HCT116 (cell line): Measurements from ENCODE around the gene KIF26B. TPM values are rescaled to one million over a fixed set of nuclear protein-coding genes. Genes with fewer than 3 reads are reported as not detected.

ENCODE experiments used
- ATAC-seq: fragments of 200-7000 bp; cut with Tn5 transposase; 2 replicates; pipeline ENCODE4 v1.9.1; 2020; ENCODE audit warnings: mild to moderate bottlenecking, moderate library complexity
- BruUV-seq: library from RNA; stranded (reverse); fragments of 400-500 nt; replicated peaks from 2 replicates; lab custom pipeline; 2021; lab: Mats Ljungman, UMichigan
- CTCF ChIA-PET: fragments of 300-600 bp; sonication (Branson Sonifier 250); formaldehyde crosslinking; loops from one replicate; lab custom pipeline; 2021; ENCODE audit warnings: antibody characterized with exemption; lab: Charles Lee
- POLR2A ChIA-PET: fragments of 300-600, 350-600 bp; sonication (Branson Sonifier 250); formaldehyde crosslinking; loops from one replicate; lab custom pipeline; 2021; ENCODE audit warnings: antibody characterized with exemption; lab: Charles Lee
- RAD21 ChIA-PET, 2 experiments: fragments of 300-600 bp; sonication (Branson Sonifier 250); formaldehyde crosslinking; loops; one replicate each; lab custom pipeline; 2023; ENCODE audit warnings: low total read pairs in 2 of 2; ENCODE audit not compliant: uncharacterized antibody in 2 of 2, unreplicated experiment in 2 of 2, low non-redundant PET in 1 of 2; lab: Charles Lee
- DNase-seq: peaks from one replicate; pipeline ENCODE4 v3.0.0-alpha.2; 2010; ENCODE audit warnings: low read depth, low spot score
- H2AFZ ChIP-seq: fragments of 200-600 bp; shearing (Covaris generic), sonication (generic); 2 replicates; pipeline ENCODE4 v1.6.1; 2017; ENCODE audit warnings: low read depth, mixed run types, mixed read lengths, antibody characterized with exemption, low read length; ENCODE audit not compliant: poor library complexity, severe bottlenecking
- H3K27ac ChIP-seq: 2 replicates; pipeline ENCODE4 v1.5.1; 2012; ENCODE audit warnings: low read depth, low read length
- H3K27me3 ChIP-seq: fragments of 200-600 bp; sonication (generic); 2 replicates; pipeline ENCODE4 v1.6.1; 2016; ENCODE audit warnings: mixed run types, low read length, mixed read lengths; ENCODE audit not compliant: insufficient read depth
- H3K36me3 ChIP-seq, 2 experiments: fragments of 200-500 bp in 1 of 2; fragments of 200-600 bp in 1 of 2; sonication (Bioruptor generic) in 1 of 2; sonication (generic) in 1 of 2; 2 replicates each; pipeline versions ENCODE4 v1.5.1 to v1.6.1; 2014 to 2016; ENCODE audit warnings: low read length in 2 of 2, inconsistent platforms in 1 of 2, mixed read lengths in 1 of 2, mixed run types in 1 of 2; ENCODE audit not compliant: insufficient read depth in 2 of 2, control insufficient read depth in 1 of 2
- H3K4me1 ChIP-seq, 2 experiments: fragments of 200-600 bp in 1 of 2; sonication (generic) in 1 of 2; 2 replicates each; pipeline versions ENCODE4 v1.5.1 to v1.6.1; 2012 to 2017; ENCODE audit warnings: low read length in 2 of 2, inconsistent platforms in 1 of 2, mild to moderate bottlenecking in 1 of 2, mixed read lengths in 1 of 2, mixed run types in 1 of 2, moderate library complexity in 1 of 2; ENCODE audit not compliant: insufficient read depth in 2 of 2, control insufficient read depth in 1 of 2
- H3K4me2 ChIP-seq: fragments of 200-600 bp; sonication (generic); 2 replicates; pipeline ENCODE4 v1.6.1; 2017; ENCODE audit warnings: mixed run types, low read length, mixed read lengths
- H3K4me3 ChIP-seq, 2 experiments: fragments of 200-600 bp in 1 of 2; sonication (generic) in 1 of 2; replicated peaks in 1 of 2; 2 replicates each; pipeline ENCODE4 v1.5.1; 2011 to 2016; ENCODE audit warnings: low read length in 2 of 2, control low read depth in 1 of 2, low read depth in 1 of 2, mild to moderate bottlenecking in 1 of 2, mixed read lengths in 1 of 2, mixed run types in 1 of 2
- H3K79me2 ChIP-seq: fragments of 200-600 bp; sonication (generic); 2 replicates; pipeline ENCODE4 v1.6.1; 2017; ENCODE audit warnings: mild to moderate bottlenecking, mixed run types, low read length, moderate library complexity, mixed read lengths; ENCODE audit not compliant: insufficient read depth
- H3K9ac ChIP-seq: fragments of 200-600 bp; sonication (generic); 2 replicates; pipeline ENCODE4 v1.6.1; 2016; ENCODE audit warnings: low read length, mixed read lengths
- H3K9me2 ChIP-seq: fragments of 200-600 bp; sonication (generic), shearing (Covaris generic); 2 replicates; pipeline ENCODE4 v1.6.1; 2017; ENCODE audit warnings: mixed run types, mild to moderate bottlenecking, moderate library complexity; ENCODE audit not compliant: insufficient read depth
- H3K9me3 ChIP-seq, 2 experiments: fragments of 200-500 bp in 1 of 2; fragments of 200-600 bp in 1 of 2; sonication (Bioruptor generic) in 1 of 2; sonication (generic) in 1 of 2; 2 replicates each; pipeline ENCODE4 v1.6.1; 2014 to 2017; ENCODE audit warnings: low read length in 2 of 2, mixed read lengths in 2 of 2, inconsistent platforms in 1 of 2, low read depth in 1 of 2, mild to moderate bottlenecking in 1 of 2, mixed run types in 1 of 2, moderate library complexity in 1 of 2; ENCODE audit not compliant: control insufficient read depth in 1 of 2, insufficient read depth in 1 of 2
- H4K20me1 ChIP-seq: fragments of 200-600 bp; sonication (generic), shearing (Covaris generic); 2 replicates; pipeline ENCODE4 v1.6.1; 2017; ENCODE audit warnings: mixed run types, mild to moderate bottlenecking, moderate library complexity; ENCODE audit not compliant: insufficient read depth
- CBX3 ChIP-seq: IDR thresholded peaks from 2 replicates; pipeline ENCODE4 v1.6.1; 2012; ENCODE audit warnings: low read depth
- EGR1 ChIP-seq: IDR thresholded peaks from 2 replicates; pipeline ENCODE4 v1.6.1; 2012; ENCODE audit warnings: low read depth
- ELF1 ChIP-seq: IDR thresholded peaks from 2 replicates; pipeline ENCODE4 v1.6.1; 2012; ENCODE audit warnings: low read depth, borderline replicate concordance
- EZH2phosphoT487 ChIP-seq: fragments of 200-600 bp; IDR thresholded peaks from 2 replicates; pipeline ENCODE4 v1.6.1; 2018; ENCODE audit warnings: antibody characterized with exemption, borderline replicate concordance
- JUND ChIP-seq: IDR thresholded peaks from 2 replicates; pipeline ENCODE4 v1.6.1; 2012
- MAX ChIP-seq: IDR thresholded peaks from 2 replicates; pipeline ENCODE4 v1.6.1; 2012
- POLR2A ChIP-seq: IDR thresholded peaks from 2 replicates; pipeline ENCODE4 v1.7.0; 2011; ENCODE audit warnings: borderline replicate concordance; ENCODE audit not compliant: insufficient read depth, insufficient read length; ENCODE audit errors: extremely low read depth
- RAD21 ChIP-seq: IDR thresholded peaks from 2 replicates; pipeline ENCODE4 v1.6.1; 2012; ENCODE audit warnings: low read depth, mild to moderate bottlenecking
- SIN3A ChIP-seq: IDR thresholded peaks from 2 replicates; pipeline ENCODE4 v1.6.1; 2012; ENCODE audit warnings: low read depth
- SP1 ChIP-seq: IDR thresholded peaks from 2 replicates; pipeline ENCODE4 v1.6.1; 2012; ENCODE audit warnings: low read depth
- YY1 ChIP-seq: IDR thresholded peaks from 2 replicates; pipeline ENCODE4 v1.6.1; 2011; ENCODE audit warnings: low read length, low read depth, moderate library complexity, mild to moderate bottlenecking; ENCODE audit not compliant: insufficient replicate concordance; ENCODE audit errors: extremely low read depth
- ZFX ChIP-seq: fragments of 450-650 bp; IDR thresholded peaks from 2 replicates; pipeline ENCODE4 v1.6.1; 2017
- ZNF274 ChIP-seq: fragments of 200-500 bp; sonication (Bioruptor generic); IDR thresholded peaks from 2 replicates; pipeline ENCODE4 v1.6.1; 2014; ENCODE audit warnings: mild to moderate bottlenecking, low read depth, low read length, inconsistent platforms
- intact Hi-C: fragments of 100-400 bp; cut with micrococcal nuclease; formaldehyde crosslinking; loops from 2 replicates; pipeline ENCODE4 v1.10.0; 2022
- total RNA-seq: library from RNA; stranded (reverse); gene quantifications from one replicate; pipeline ENCODE4 v1.2.1, GENCODE V29; 2021; ENCODE audit not compliant: unreplicated experiment
- TF ChIP-seq, protein P1 (sequence below): IDR thresholded peaks from 2 replicates; pipeline ENCODE4 v1.6.1; 2012; ENCODE audit warnings: low read depth
- TF ChIP-seq, protein P2 (sequence below), 3 experiments: fragments of 200-600 bp in 1 of 3; sonication (generic) in 1 of 3; IDR thresholded peaks in 2 of 3; conservative IDR thresholded peaks in 1 of 3; 2 replicates each; pipeline ENCODE4 v1.5.1; 2012 to 2017; ENCODE audit warnings: low read depth in 2 of 3, low read length in 2 of 3, antibody characterized with exemption in 1 of 3, borderline replicate concordance in 1 of 3, control low read depth in 1 of 3, mild to moderate bottlenecking in 1 of 3, mixed read lengths in 1 of 3, mixed run types in 1 of 3, moderate library complexity in 1 of 3; ENCODE audit not compliant: insufficient read depth in 1 of 3

The KIF26B gene
- total RNA-seq, 1 experiment from 2014 or later = 0.49 TPM

DNA sequence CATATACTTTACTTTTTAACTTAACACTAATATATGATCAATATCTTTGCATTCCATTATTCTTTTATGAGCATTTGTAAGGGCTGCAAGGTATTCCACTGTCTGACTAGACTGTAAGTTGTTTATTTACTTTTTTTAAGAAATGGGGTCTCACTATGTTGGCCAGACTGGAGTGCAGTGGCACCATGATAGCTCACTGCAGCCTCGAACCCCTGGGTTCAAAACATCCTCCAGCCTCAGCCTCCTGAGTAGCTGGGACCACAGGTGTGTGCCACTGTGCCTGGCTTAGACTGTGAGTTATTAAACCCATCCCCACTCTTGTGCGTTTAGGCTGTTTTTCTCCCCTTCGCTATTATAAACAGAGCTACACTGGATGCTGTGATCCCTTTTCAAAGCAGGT, 6.7 kb upstream of the KIF26B start:
- no peak overlapping the region for H3K4me2 ChIP-seq

More for the DNA sequence above, 6.7 kb upstream of the KIF26B start:
- no peak for ATAC-seq
- no peak overlapping the region for H3K9ac ChIP-seq
- peaks cover 27% of the 10 kb centered on the region for H3K27me3 ChIP-seq
- TF ChIP-seq SP1 (no peak), YY1 (no peak), EZH2phosphoT487 (no peak), RAD21 (no peak), EGR1 (no peak), MAX (no peak), ZNF274 (no peak), ELF1 (no peak), SIN3A (no peak), CBX3 (no peak), ZFX (no peak), JUND (no peak), POLR2A (no peak)
- TF ChIP-seq, protein P1, sequence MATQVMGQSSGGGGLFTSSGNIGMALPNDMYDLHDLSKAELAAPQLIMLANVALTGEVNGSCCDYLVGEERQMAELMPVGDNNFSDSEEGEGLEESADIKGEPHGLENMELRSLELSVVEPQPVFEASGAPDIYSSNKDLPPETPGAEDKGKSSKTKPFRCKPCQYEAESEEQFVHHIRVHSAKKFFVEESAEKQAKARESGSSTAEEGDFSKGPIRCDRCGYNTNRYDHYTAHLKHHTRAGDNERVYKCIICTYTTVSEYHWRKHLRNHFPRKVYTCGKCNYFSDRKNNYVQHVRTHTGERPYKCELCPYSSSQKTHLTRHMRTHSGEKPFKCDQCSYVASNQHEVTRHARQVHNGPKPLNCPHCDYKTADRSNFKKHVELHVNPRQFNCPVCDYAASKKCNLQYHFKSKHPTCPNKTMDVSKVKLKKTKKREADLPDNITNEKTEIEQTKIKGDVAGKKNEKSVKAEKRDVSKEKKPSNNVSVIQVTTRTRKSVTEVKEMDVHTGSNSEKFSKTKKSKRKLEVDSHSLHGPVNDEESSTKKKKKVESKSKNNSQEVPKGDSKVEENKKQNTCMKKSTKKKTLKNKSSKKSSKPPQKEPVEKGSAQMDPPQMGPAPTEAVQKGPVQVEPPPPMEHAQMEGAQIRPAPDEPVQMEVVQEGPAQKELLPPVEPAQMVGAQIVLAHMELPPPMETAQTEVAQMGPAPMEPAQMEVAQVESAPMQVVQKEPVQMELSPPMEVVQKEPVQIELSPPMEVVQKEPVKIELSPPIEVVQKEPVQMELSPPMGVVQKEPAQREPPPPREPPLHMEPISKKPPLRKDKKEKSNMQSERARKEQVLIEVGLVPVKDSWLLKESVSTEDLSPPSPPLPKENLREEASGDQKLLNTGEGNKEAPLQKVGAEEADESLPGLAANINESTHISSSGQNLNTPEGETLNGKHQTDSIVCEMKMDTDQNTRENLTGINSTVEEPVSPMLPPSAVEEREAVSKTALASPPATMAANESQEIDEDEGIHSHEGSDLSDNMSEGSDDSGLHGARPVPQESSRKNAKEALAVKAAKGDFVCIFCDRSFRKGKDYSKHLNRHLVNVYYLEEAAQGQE = no peak
- TF ChIP-seq, protein P2, sequence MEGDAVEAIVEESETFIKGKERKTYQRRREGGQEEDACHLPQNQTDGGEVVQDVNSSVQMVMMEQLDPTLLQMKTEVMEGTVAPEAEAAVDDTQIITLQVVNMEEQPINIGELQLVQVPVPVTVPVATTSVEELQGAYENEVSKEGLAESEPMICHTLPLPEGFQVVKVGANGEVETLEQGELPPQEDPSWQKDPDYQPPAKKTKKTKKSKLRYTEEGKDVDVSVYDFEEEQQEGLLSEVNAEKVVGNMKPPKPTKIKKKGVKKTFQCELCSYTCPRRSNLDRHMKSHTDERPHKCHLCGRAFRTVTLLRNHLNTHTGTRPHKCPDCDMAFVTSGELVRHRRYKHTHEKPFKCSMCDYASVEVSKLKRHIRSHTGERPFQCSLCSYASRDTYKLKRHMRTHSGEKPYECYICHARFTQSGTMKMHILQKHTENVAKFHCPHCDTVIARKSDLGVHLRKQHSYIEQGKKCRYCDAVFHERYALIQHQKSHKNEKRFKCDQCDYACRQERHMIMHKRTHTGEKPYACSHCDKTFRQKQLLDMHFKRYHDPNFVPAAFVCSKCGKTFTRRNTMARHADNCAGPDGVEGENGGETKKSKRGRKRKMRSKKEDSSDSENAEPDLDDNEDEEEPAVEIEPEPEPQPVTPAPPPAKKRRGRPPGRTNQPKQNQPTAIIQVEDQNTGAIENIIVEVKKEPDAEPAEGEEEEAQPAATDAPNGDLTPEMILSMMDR (IDR thresholded peaks at IDR 0.05 in 2 of 3, conservative IDR thresholded peaks at IDR 0.05 in 1 of 3; ENCODE audit: borderline replicate concordance in 1 of 3, insufficient read depth in 1 of 3, low read depth in 2 of 3, low read length in 2 of 3) = no peak
- H3K36me3 ChIP-seq = no peaks in the 10 kb centered on the region
- intact Hi-C loops = no loop called here
- no peaks in the 10 kb centered on the region for H3K79me2 ChIP-seq
- POLR2A ChIA-PET = no interaction called here
- no peak overlapping the region for H3K27ac ChIP-seq
- no peaks in the 10 kb centered on the region for H4K20me1 ChIP-seq
- H2AFZ ChIP-seq = no peak overlapping the region
- no peak for DNase-seq
- no peaks in the 10 kb centered on the region for H3K9me2 ChIP-seq
- RAD21 ChIA-PET = no interaction called here
- peaks cover 0 to 4% of the 10 kb centered on the region in 2 experiments; a peak in 1 of 4 replicates for H3K4me1 ChIP-seq
- CTCF ChIA-PET = no interaction called here
- no peak overlapping the region for H3K4me3 ChIP-seq
- BruUV-seq = no TSS peak
- no peaks in the 10 kb centered on the region for H3K9me3 ChIP-seq
